CD4-positive, CD25-positive, alpha-beta regulatory T cell (primary cell): ENCODE measurements around the gene NR1D1. TPM values are rescaled to one million over a fixed set of nuclear protein-coding genes. Genes with fewer than 3 reads are reported as not detected.

Source experiments
- ATAC-seq, 2 donors: fragments of 150-1000 bp; cut with Tn5 transposase; one replicate each; pipeline ENCODE4 v1.10.0; 2021; ENCODE audit warnings: low read depth in 2 of 2, moderate number of reproducible peaks in 2 of 2, moderate library complexity in 1 of 2
- DNase-seq, 3 donors: peaks; one replicate each; pipeline versions ENCODE4 v3.0.0 to v3.0.0-alpha.2; 2012 to 2022; ENCODE audit warnings: mixed read lengths in 1 of 3
- H3K27ac ChIP-seq: one replicate; pipeline ENCODE4 v1.7.0; 2013; ENCODE audit warnings: mild to moderate bottlenecking, low read length; ENCODE audit not compliant: insufficient read depth, poor library complexity, severe bottlenecking
- H3K27me3 ChIP-seq: one replicate; pipeline ENCODE4 v1.7.0; 2013; ENCODE audit warnings: low read length; ENCODE audit not compliant: control insufficient read depth, insufficient read depth
- H3K36me3 ChIP-seq: one replicate; pipeline ENCODE4 v1.7.0; 2013; ENCODE audit warnings: mild to moderate bottlenecking, low read length, moderate library complexity; ENCODE audit not compliant: control insufficient read depth, insufficient read depth
- H3K4me1 ChIP-seq: 2 replicates; pipeline ENCODE4 v1.7.0; 2013; ENCODE audit warnings: mild to moderate bottlenecking, low read length; ENCODE audit not compliant: insufficient read depth, control insufficient read depth, poor library complexity, severe bottlenecking
- H3K4me3 ChIP-seq: one replicate; pipeline ENCODE4 v1.7.0; 2013; ENCODE audit warnings: low read depth, mild to moderate bottlenecking, low read length, moderate library complexity
- H3K9me3 ChIP-seq, 2 experiments: 1 replicate in 1 of 2; 2 replicates in 1 of 2; pipeline ENCODE4 v1.7.0; 2013; ENCODE audit warnings: low read length in 2 of 2, mild to moderate bottlenecking in 1 of 2, moderate library complexity in 1 of 2; ENCODE audit not compliant: control insufficient read depth in 2 of 2
- H3K27ac Mint-ChIP-seq, 3 donors: one replicate each; pipeline ENCODE4 v1.8.0; 2020 to 2022; ENCODE audit warnings: mild to moderate bottlenecking in 3 of 3, mixed read lengths in 3 of 3, moderate library complexity in 2 of 3
- H3K27me3 Mint-ChIP-seq: one replicate; pipeline ENCODE4 v1.8.0; 2022; ENCODE audit warnings: mild to moderate bottlenecking, mixed read lengths
- H3K36me3 Mint-ChIP-seq: one replicate; pipeline ENCODE4 v1.8.0; 2020; ENCODE audit warnings: mixed read lengths
- H3K4me1 Mint-ChIP-seq, 4 donors: one replicate each; pipeline ENCODE4 v1.8.0; 2020 to 2022; ENCODE audit warnings: mixed read lengths in 4 of 4, mild to moderate bottlenecking in 1 of 4
- H3K4me3 Mint-ChIP-seq, 4 donors: one replicate each; pipeline ENCODE4 v1.8.0; 2020 to 2022; ENCODE audit warnings: mild to moderate bottlenecking in 4 of 4, mixed read lengths in 4 of 4, moderate library complexity in 3 of 4
- H3K9me3 Mint-ChIP-seq, 7 donors: one replicate each; pipeline ENCODE4 v1.8.0; 2020 to 2022; ENCODE audit warnings: mixed read lengths in 7 of 7, mild to moderate bottlenecking in 3 of 7, moderate library complexity in 2 of 7
- polyA plus RNA-seq, 4 donors: library from polyadenylated mRNA; unstranded; fragments of 300-500 nt; fragmentation: Illumina TruSeq; gene quantifications; one replicate each; pipeline ENCODE4 v1.2.3, GENCODE V29; 2021
- total RNA-seq: library from RNA; stranded (reverse); gene quantifications from one replicate; pipeline ENCODE4 v1.2.3, GENCODE V29; 2022

The NR1D1 gene
- total and polyA plus RNA-seq, 5 donors from 2014 or later = 4.9 to 29.5 (median 6.7) TPM

DNA sequence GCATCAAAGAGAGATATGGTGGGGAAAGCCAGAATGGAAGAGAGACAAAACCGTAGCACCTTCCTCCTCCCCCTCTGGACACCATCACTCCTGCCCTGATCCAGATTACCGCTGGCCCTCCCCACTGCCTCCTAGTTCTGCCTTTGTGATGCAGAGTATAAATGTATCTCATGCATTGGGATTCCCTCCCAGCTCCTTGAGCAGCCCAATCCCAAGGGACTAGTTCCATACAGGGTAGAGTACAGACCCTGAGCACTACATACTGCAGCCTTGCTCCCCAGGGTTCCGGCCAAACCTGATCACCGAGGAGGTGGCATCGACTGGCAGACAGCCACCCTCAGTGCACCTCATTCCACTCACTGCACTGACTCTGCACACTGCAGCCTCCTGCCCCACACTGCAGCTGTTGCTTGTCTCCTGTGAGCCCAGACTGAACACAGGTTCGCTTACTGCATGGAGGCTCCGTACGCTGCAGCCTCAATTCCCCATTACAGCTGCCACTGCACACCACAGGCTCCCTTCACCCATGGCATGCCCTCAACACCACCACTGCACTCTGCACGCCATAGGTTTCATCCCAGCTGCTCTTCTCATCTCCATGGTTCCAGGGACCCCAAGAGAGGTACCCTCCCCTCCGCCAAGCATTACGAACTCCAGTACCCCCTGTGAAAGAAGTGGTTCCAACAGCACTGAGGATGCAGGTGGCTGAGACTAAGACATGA, 39.3 kb downstream of the NR1D1 start:
- Mint-ChIP-seq H3K27ac (peak overlapping the region in 2 of 3 donors; percentile 31 to 81), H3K9me3 (peaks cover 0 to 3% (median 0%) of the 10 kb centered on the region in 7 donors), H3K36me3 (peaks cover 4% of the 10 kb centered on the region), H3K4me3 (peak overlapping the region; percentile 87 to 93 (median 90)), H3K27me3 (peaks cover 17% of the 10 kb centered on the region), H3K4me1 (peaks cover 9 to 42% (median 28%) of the 10 kb centered on the region in 4 donors)
- H3K27ac ChIP-seq = no peak overlapping the region
- DNase-seq (no peak), ATAC-seq (no peak)
- no peak overlapping the region for H3K4me3 ChIP-seq
- H3K27me3 ChIP-seq = no peaks in the 10 kb centered on the region
- H3K36me3 ChIP-seq = no peaks in the 10 kb centered on the region
- peaks cover 38% of the 10 kb centered on the region for H3K4me1 ChIP-seq
- H3K9me3 ChIP-seq = no peaks in the 10 kb centered on the region

DNA sequence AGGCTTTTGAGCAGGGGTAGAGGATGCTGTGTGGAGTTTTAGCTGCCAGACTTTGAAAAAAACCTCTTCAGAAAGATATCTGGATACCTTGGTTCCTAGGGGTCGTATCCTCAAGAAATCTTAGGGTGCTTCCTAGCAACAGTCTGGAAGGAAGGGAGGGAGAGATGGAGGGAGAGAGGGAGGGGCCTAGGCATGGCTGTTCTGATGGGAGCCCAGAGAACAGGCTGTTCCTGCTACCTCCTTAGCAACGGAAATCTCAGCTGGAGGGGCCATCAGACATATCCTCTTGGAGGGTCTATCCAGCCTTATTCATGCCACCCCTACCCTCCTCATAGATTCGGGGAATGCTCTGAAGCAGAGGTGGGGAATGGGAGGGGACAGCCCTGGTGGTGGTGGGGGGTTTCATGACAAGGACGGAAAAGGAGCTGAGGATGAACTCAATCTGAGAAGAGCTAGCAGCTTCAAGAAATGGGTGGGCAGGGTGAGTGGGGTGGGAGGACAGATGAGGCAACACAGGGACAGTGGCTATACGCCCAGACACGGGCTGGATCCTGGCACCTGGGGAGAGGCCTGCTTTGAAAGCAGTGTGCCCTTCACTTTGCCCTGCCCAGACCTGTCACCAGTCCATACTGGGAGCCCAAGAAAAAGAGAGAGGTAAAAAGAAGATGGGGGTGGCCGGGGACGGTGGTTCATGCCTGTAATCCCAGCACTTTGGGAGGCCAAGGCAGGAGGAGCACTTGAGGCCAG, 40.5 kb downstream of the NR1D1 start:
- Mint-ChIP-seq H3K27ac (no peak overlapping the region), H3K4me1 (peaks cover 9 to 33% (median 21%) of the 10 kb centered on the region in 4 donors), H3K9me3 (peaks cover 0 to 2% (median 0%) of the 10 kb centered on the region in 7 donors), H3K27me3 (peaks cover 17% of the 10 kb centered on the region), H3K4me3 (peak overlapping the region; percentile 52 to 80 (median 66)), H3K36me3 (peaks cover 4% of the 10 kb centered on the region)
- H3K4me1 ChIP-seq = peaks cover 28% of the 10 kb centered on the region
- no peaks in the 10 kb centered on the region for H3K27me3 ChIP-seq
- no peaks in the 10 kb centered on the region for H3K36me3 ChIP-seq
- DNase-seq (no peak), ATAC-seq (no peak)
- no peaks in the 10 kb centered on the region for H3K9me3 ChIP-seq
- no peak overlapping the region for H3K27ac ChIP-seq
- H3K4me3 ChIP-seq = no peak overlapping the region

DNA sequence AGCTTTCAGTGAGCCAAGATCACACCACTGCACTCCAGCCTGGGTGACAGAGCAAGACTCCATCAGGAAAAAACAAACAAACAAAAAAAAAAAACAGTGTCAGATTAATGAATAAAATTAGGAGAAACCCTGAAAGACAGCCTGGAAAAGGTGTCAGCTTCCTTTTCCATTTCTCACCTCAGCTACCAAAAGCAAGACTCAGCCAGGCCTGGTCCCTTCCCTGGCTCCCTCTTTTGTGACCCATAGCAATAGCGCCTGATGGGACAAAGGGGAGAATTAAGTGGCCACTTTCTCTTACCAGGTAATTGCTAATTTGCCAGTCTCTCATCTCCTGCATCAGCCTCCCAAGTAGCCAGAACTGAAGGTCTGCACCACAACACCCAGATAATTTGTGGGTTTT, 41.5 kb downstream of the NR1D1 start:
- Histone ChIP-seq H3K4me1 (peaks cover 23% of the 10 kb centered on the region), H3K4me3 (no peak overlapping the region), H3K36me3 (no peaks in the 10 kb centered on the region), H3K27ac (no peak overlapping the region), H3K27me3 (no peaks in the 10 kb centered on the region), H3K9me3 (no peaks in the 10 kb centered on the region)
- Mint-ChIP-seq H3K27me3 (peaks cover 17% of the 10 kb centered on the region), H3K4me1 (peaks cover 5 to 32% (median 16%) of the 10 kb centered on the region in 4 donors), H3K4me3 (peak overlapping the region in 1 of 4 donors; percentile 22), H3K36me3 (no peaks in the 10 kb centered on the region), H3K27ac (no peak overlapping the region), H3K9me3 (peaks cover 0 to 2% (median 0%) of the 10 kb centered on the region in 7 donors)
- ATAC-seq = no peak
- no peak for DNase-seq

DNA sequence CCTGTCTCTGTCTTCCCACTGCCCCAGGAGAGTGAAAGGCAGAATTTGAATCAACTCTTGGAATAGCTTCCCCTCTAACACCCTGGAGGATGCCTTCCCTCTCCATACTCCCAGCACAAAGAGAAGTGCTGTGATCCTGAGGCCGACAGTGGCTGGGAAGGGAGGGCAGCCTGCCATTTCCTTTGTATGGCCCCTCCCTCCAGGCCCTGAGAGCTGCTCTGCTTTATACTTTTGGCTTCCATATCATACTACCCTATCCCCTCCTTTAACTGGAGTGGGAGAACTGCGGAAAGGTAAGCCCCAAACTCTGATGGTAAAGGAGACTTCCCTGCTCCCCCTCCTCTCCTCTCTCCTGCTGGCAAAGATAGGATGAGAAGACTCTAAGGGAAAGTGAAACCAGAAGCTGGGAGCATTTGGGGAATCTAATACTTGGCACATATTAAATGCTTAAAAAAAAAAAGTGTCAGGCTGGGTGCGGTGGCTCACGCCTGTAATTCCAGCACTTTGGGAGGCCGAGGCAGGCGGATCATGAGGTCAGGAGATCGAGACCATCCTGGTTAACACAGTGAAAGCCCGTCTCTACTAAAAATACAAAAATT, 42.1 kb downstream of the NR1D1 start:
- H3K27me3 ChIP-seq = no peaks in the 10 kb centered on the region
- Mint-ChIP-seq H3K4me3 (peak overlapping the region in 1 of 4 donors; percentile 22), H3K4me1 (peaks cover 5 to 30% (median 14%) of the 10 kb centered on the region in 4 donors), H3K27me3 (peaks cover 17% of the 10 kb centered on the region), H3K9me3 (no peaks in the 10 kb centered on the region), H3K27ac (no peak overlapping the region), H3K36me3 (no peaks in the 10 kb centered on the region)
- no peak overlapping the region for H3K4me3 ChIP-seq
- no peaks in the 10 kb centered on the region for H3K9me3 ChIP-seq
- peaks cover 22% of the 10 kb centered on the region for H3K4me1 ChIP-seq
- H3K36me3 ChIP-seq = no peaks in the 10 kb centered on the region
- no peak overlapping the region for H3K27ac ChIP-seq
- DNase-seq = no peak
- ATAC-seq = no peak

DNA sequence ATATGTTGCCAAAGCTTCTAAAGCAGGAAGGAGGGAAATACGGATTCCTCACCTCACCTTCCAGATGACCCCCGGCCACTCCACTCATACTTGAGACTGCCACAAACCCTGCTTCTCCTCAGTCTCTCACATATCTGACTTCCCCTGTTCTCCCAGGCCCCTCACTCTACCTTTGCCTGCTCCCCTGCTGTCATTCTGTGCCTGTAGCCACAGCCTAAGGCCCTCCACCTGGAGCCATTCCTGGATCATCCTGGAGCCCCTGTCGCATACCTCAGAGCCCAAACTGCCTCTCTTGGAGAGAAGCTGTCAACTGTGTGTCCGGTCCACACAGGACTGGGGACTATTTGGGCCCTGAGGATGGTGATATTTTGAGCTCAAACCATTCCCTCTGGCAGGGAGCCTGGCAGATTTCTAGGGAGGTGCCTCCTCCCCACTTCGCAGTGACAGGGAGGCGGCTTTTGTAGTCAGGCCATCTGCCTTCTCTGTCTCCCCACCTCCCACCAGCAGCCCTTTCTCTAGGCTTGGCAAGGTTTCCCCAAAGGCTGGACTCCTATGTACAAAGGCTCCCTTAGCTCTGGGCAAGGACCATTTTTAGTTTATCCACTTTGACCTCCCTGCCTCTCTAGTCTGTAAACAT, 43.9 kb downstream of the NR1D1 start:
- Histone ChIP-seq H3K4me1 (peaks cover 13% of the 10 kb centered on the region), H3K9me3 (no peaks in the 10 kb centered on the region), H3K36me3 (peaks cover 2% of the 10 kb centered on the region), H3K27me3 (no peaks in the 10 kb centered on the region), H3K27ac (no peak overlapping the region), H3K4me3 (no peak overlapping the region)
- DNase-seq (no peak), ATAC-seq (no peak)
- Mint-ChIP-seq H3K36me3 (peaks cover 6% of the 10 kb centered on the region), H3K27me3 (peaks cover 17% of the 10 kb centered on the region), H3K4me1 (peaks cover 5 to 31% (median 10%) of the 10 kb centered on the region in 4 donors), H3K9me3 (no peaks in the 10 kb centered on the region), H3K27ac (no peak overlapping the region), H3K4me3 (peak overlapping the region in 3 of 4 donors; percentile 19 to 74 (median 52))

Other genes starting within 250 kb of the NR1D1 start
- gene IKZF3, start 236.3 kb downstream of the NR1D1 start, total RNA-seq = 146 TPM
- 10 to 100 TPM; 30.4 to 40.6 (median 34.1) TPM for gene IKZF3, start 236.3 kb downstream of the NR1D1 start, polyA plus RNA-seq
- gene ZPBP2, start 232.4 kb downstream of the NR1D1 start, total RNA-seq = not detected
- gene ZPBP2, start 232.4 kb downstream of the NR1D1 start, polyA plus RNA-seq = not detected
- gene GSDMB, start 182.0 kb downstream of the NR1D1 start, total RNA-seq = 38.0 TPM
- gene GSDMB, start 182.0 kb downstream of the NR1D1 start, polyA plus RNA-seq = 1 to 10 TPM in 2 of 4 donors, under 1 TPM in 2; 0.69 to 1.8 (median 1.0) TPM
- gene ORMDL3, start 173.0 kb downstream of the NR1D1 start, total RNA-seq = 104 TPM
- gene ORMDL3, start 173.0 kb downstream of the NR1D1 start, polyA plus RNA-seq = 100 to 1,000 TPM in 3 of 4 donors, 10 to 100 TPM in 1; 99.5 to 176 (median 127) TPM
- gene LRRC3C, start 172.9 kb downstream of the NR1D1 start, total RNA-seq = not detected
- under 1 TPM in 1 of 4 donors, not detected in 3; 0.38 TPM for gene LRRC3C, start 172.9 kb downstream of the NR1D1 start, polyA plus RNA-seq
- 1.5 TPM for gene GSDMA, start 137.6 kb downstream of the NR1D1 start, total RNA-seq
- gene GSDMA, start 137.6 kb downstream of the NR1D1 start, polyA plus RNA-seq = 1 to 10 TPM; 1.1 to 2.8 (median 2.1) TPM
- gene PSMD3, start 119.8 kb downstream of the NR1D1 start, total RNA-seq = 62.4 TPM
- 10 to 100 TPM; 47.9 to 51.0 (median 49.3) TPM for gene PSMD3, start 119.8 kb downstream of the NR1D1 start, polyA plus RNA-seq
- not detected for gene CSF3, start 85.1 kb downstream of the NR1D1 start, total RNA-seq
- not detected for gene CSF3, start 85.1 kb downstream of the NR1D1 start, polyA plus RNA-seq
- 78.8 TPM for gene MED24, start 46.2 kb downstream of the NR1D1 start, total RNA-seq
- gene MED24, start 46.2 kb downstream of the NR1D1 start, polyA plus RNA-seq = 10 to 100 TPM; 34.3 to 46.1 (median 40.3) TPM
- 29.4 TPM for gene THRA, start 37.6 kb downstream of the NR1D1 start, total RNA-seq
- gene THRA, start 37.6 kb downstream of the NR1D1 start, polyA plus RNA-seq = 10 to 100 TPM; 10.7 to 15.9 (median 13.4) TPM
- 126 TPM for gene MSL1, start 21.4 kb upstream of the NR1D1 start, total RNA-seq
- 10 to 100 TPM in 2 of 4 donors, 1 to 10 TPM in 2; 9.3 to 10.5 (median 9.8) TPM for gene MSL1, start 21.4 kb upstream of the NR1D1 start, polyA plus RNA-seq
- gene CASC3, start 39.9 kb upstream of the NR1D1 start, total RNA-seq = 165 TPM
- 10 to 100 TPM; 42.5 to 46.6 (median 44.2) TPM for gene CASC3, start 39.9 kb upstream of the NR1D1 start, polyA plus RNA-seq
- gene RAPGEFL1, start 76.9 kb upstream of the NR1D1 start, total RNA-seq = 4.5 TPM
- gene RAPGEFL1, start 76.9 kb upstream of the NR1D1 start, polyA plus RNA-seq = under 1 TPM in 1 of 4 donors, not detected in 3; 0.79 TPM
- 40.7 TPM for gene WIPF2, start 118.7 kb upstream of the NR1D1 start, total RNA-seq
- gene WIPF2, start 118.7 kb upstream of the NR1D1 start, polyA plus RNA-seq = 10 to 100 TPM in 1 of 4 donors, 1 to 10 TPM in 3; 8.0 to 12.5 (median 9.5) TPM
- gene CDC6, start 187.3 kb upstream of the NR1D1 start, total RNA-seq = 5.7 TPM
- gene CDC6, start 187.3 kb upstream of the NR1D1 start, polyA plus RNA-seq = 1 to 10 TPM in 2 of 4 donors, under 1 TPM in 1, not detected in 1; 0.59 to 1.7 (median 1.1) TPM
- gene RARA, start 208.6 kb upstream of the NR1D1 start, total RNA-seq = 126 TPM
- gene RARA, start 208.6 kb upstream of the NR1D1 start, polyA plus RNA-seq = 10 to 100 TPM in 3 of 4 donors, 1 to 10 TPM in 1; 7.3 to 14.5 (median 12.6) TPM